Smooth muscle cell (in vitro differentiated cells): ENCODE results near the gene GFPT1. TPM values are rescaled to one million over a fixed set of nuclear protein-coding genes. Genes with fewer than 3 reads are reported as not detected.

Source experiments
- DNase-seq: peaks from one replicate; lab custom pipeline; 2025; ENCODE audit not compliant: unreplicated experiment; lab: John Stamatoyannopoulos, UW
- H2AFZ ChIP-seq: fragments of 200-600 bp; sonication (generic); 2 replicates; pipeline ENCODE4 v1.6.0; 2016; ENCODE audit warnings: antibody characterized with exemption, low read depth, mild to moderate bottlenecking
- H3F3A ChIP-seq: fragments of 200-600 bp; sonication (generic); 2 replicates; pipeline ENCODE4 v1.6.0; 2017; ENCODE audit warnings: antibody characterized with exemption, low read depth
- H3K27ac ChIP-seq: fragments of 200-600 bp; sonication (generic); 2 replicates; pipeline ENCODE4 v1.5.1; 2016; ENCODE audit warnings: low read depth, mild to moderate bottlenecking
- H3K27me3 ChIP-seq: fragments of 200-600 bp; sonication (generic); 2 replicates; pipeline ENCODE4 v1.6.1; 2016; ENCODE audit warnings: low read depth, mild to moderate bottlenecking
- H3K36me3 ChIP-seq: fragments of 200-600 bp; sonication (generic); 2 replicates; pipeline ENCODE4 v1.5.1; 2016; ENCODE audit warnings: low read depth
- H3K4me1 ChIP-seq: fragments of 200-600 bp; sonication (generic); 2 replicates; pipeline ENCODE4 v1.5.1; 2016; ENCODE audit warnings: low read depth
- H3K4me2 ChIP-seq: fragments of 200-600 bp; sonication (generic); 2 replicates; pipeline ENCODE4 v1.6.0; 2016; ENCODE audit warnings: mild to moderate bottlenecking
- H3K4me3 ChIP-seq: fragments of 200-600 bp; sonication (generic); 2 replicates; pipeline ENCODE4 v1.5.1; 2016; ENCODE audit warnings: mild to moderate bottlenecking
- H3K79me2 ChIP-seq: fragments of 200-600 bp; sonication (generic); 2 replicates; pipeline ENCODE4 v1.6.0; 2016; ENCODE audit warnings: low read depth, mild to moderate bottlenecking
- H3K9ac ChIP-seq: fragments of 200-600 bp; sonication (generic); 2 replicates; pipeline ENCODE4 v1.6.0; 2016; ENCODE audit warnings: low read depth
- H3K9me3 ChIP-seq: fragments of 200-600 bp; sonication (generic); replicated peaks from 2 replicates; pipeline ENCODE4 v1.5.1; 2016; ENCODE audit warnings: low read depth
- H4K20me1 ChIP-seq: fragments of 200-600 bp; sonication (generic); 2 replicates; pipeline ENCODE4 v1.6.0; 2016; ENCODE audit warnings: low read depth
- CTCF ChIP-seq: fragments of 200-600 bp; sonication (generic); IDR thresholded peaks from 2 replicates; pipeline ENCODE4 v1.5.1; 2017; ENCODE audit warnings: borderline replicate concordance, mild to moderate bottlenecking, antibody characterized with exemption; ENCODE audit not compliant: insufficient read depth, poor library complexity, severe bottlenecking
- WGBS: methylation state at CpG from one replicate; pipeline ENCODE4 v1.1.7; 2016; ENCODE audit warnings: low lambda C conversion rate; 5-methylcytosine and 5-hydroxymethylcytosine counted together
- polyA plus RNA-seq: library from polyadenylated mRNA; unstranded; fragments of >200 nt; fragmentation: Nextera tagmentation; extraction: Ambion mirVana; gene quantifications from 2 replicates; pipeline ENCODE4 v1.2.1, GENCODE V29; 2016
- total RNA-seq: library from RNA; depleted of rRNA; stranded (reverse); fragments of >200 nt; gene quantifications from 2 replicates; pipeline ENCODE4 v1.2.3, GENCODE V29; 2014

GFPT1 gene
- total and polyA plus RNA-seq, 2 experiments from 2014 or later, result 78.5 to 97.7 TPM

GRCh38 chr2:69310111-69311023 lies 76.7 kb downstream of the GFPT1 start:
- Histone ChIP-seq H2AFZ (no peak overlapping the region), H3K4me2 (no peak overlapping the region), H3K27ac (peak overlapping the region; percentile 92), H3K36me3 (peaks cover 6% of the 10 kb centered on the region), H3F3A (peaks cover 50% of the 10 kb centered on the region), H3K9me3 (no peaks in the 10 kb centered on the region), H4K20me1 (no peaks in the 10 kb centered on the region), H3K9ac (peak overlapping the region; percentile 85), H3K4me1 (peaks cover 10% of the 10 kb centered on the region), H3K27me3 (no peaks in the 10 kb centered on the region), H3K4me3 (no peak overlapping the region), H3K79me2 (no peaks in the 10 kb centered on the region)
- DNase-seq, result no peak
- TF ChIP-seq CTCF, result no peak
- WGBS, result 95% methylated on average over 19 of the region's 19 CpGs

GRCh38 chr2:69309351-69310110 lies 77.5 kb downstream of the GFPT1 start:
- Histone ChIP-seq H3K27ac (peak overlapping the region; percentile 92), H3K79me2 (no peaks in the 10 kb centered on the region), H3K4me1 (peaks cover 10% of the 10 kb centered on the region), H3K9ac (peak overlapping the region; percentile 85), H4K20me1 (no peaks in the 10 kb centered on the region), H2AFZ (no peak overlapping the region), H3K36me3 (peaks cover 6% of the 10 kb centered on the region), H3F3A (peaks cover 42% of the 10 kb centered on the region), H3K4me3 (no peak overlapping the region), H3K9me3 (no peaks in the 10 kb centered on the region), H3K4me2 (peak overlapping the region; percentile 11), H3K27me3 (no peaks in the 10 kb centered on the region)
- no peak for TF ChIP-seq CTCF
- DNase-seq, result no peak
- 68% methylated on average over 9 of the region's 9 CpGs for WGBS

- no peaks in the 10 kb centered on the region for H3K27me3 ChIP-seq
- DNase-seq, result no peak
- WGBS, result 90% methylated on average over 8 of the region's 8 CpGs
- no peak overlapping the region for H3K4me3 ChIP-seq
- H3K4me2 ChIP-seq, result no peak overlapping the region
- no peak overlapping the region for H2AFZ ChIP-seq
- peak overlapping the region; percentile 92 for H3K27ac ChIP-seq
- peaks cover 10% of the 10 kb centered on the region for H3K4me1 ChIP-seq
- H3K9ac ChIP-seq, result no peak overlapping the region
- H3K79me2 ChIP-seq, result no peaks in the 10 kb centered on the region
- H3K9me3 ChIP-seq, result no peaks in the 10 kb centered on the region
- peaks cover 40% of the 10 kb centered on the region for H3F3A ChIP-seq
- H4K20me1 ChIP-seq, result no peaks in the 10 kb centered on the region
- peaks cover 5% of the 10 kb centered on the region for H3K36me3 ChIP-seq
- no peak for TF ChIP-seq CTCF
Observed at GRCh38 chr2:69308338-69308737, 78.7 kb downstream of the GFPT1 start.
